BJ (cell line): ENCODE data around the gene NME8. TPM values are rescaled to one million over a fixed set of nuclear protein-coding genes. Genes with fewer than 3 reads are reported as not detected.

Experiments used
- CTCF ChIA-PET: fragments of 350-600 bp; formaldehyde crosslinking; extraction: SDS; loops from one replicate; lab custom pipeline; 2021; ENCODE audit warnings: antibody characterized with exemption, inconsistent platforms; lab: Yijun Ruan, JAX
- POLR2A ChIA-PET: fragments of 300-600 bp; sonication (Branson Sonifier 250); formaldehyde crosslinking; extraction: SDS; loops from one replicate; lab custom pipeline; 2021; ENCODE audit warnings: antibody characterized with exemption; lab: Charles Lee
- DNase-seq: peaks from one replicate; pipeline ENCODE4 v3.0.0-alpha.2; 2011; ENCODE audit warnings: low read depth
- H3K27me3 ChIP-seq: 2 replicates; pipeline ENCODE4 v1.6.0; 2011; ENCODE audit warnings: low read length; ENCODE audit not compliant: control insufficient read depth, insufficient read depth
- H3K36me3 ChIP-seq: 2 replicates; pipeline ENCODE4 v1.5.1; 2011; ENCODE audit warnings: low read length; ENCODE audit not compliant: control insufficient read depth, insufficient read depth
- H3K4me3 ChIP-seq: 2 replicates; pipeline ENCODE4 v1.5.1; 2011; ENCODE audit warnings: low read depth, mild to moderate bottlenecking, control low read depth, low read length
- polyA plus RNA-seq: library from polyadenylated mRNA; depleted of rRNA; stranded (reverse); fragments of >200 nt; gene quantifications from 2 replicates; pipeline ENCODE4 v1.2.3, GENCODE V29; 2011
- TF ChIP-seq, protein P1 (sequence below): IDR thresholded peaks from 2 replicates; pipeline ENCODE4 v1.5.1; 2011; ENCODE audit warnings: low read depth, mild to moderate bottlenecking, control low read depth, inconsistent platforms, low read length, moderate library complexity; ENCODE audit not compliant: insufficient read depth

NME8 gene
- polyA plus RNA-seq, 1 experiment, result not detected

DNA sequence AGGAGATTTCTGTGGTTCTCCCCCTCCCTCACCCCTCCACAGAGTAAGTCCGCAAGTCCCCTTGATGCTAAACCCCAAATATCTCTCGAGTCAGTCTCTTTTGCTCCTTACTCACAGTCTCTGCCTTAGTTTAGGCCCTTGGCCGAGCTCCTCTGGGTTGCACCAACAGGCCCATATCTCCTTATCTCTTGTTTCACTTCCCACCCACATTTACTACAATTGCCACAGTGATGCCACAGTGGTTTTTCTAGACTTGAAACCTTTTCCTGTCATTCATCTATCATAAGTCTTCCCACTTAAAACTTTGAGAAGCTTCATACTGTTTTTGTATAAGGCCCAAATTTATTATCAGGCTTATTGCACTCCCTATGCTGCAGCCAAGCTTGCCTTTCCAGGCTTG, 23.4 kb upstream of the NME8 start:
- H3K4me3 ChIP-seq, result no peak overlapping the region
- DNase-seq, result no peak
- ChIA-PET CTCF (interaction anchor here (1.3 kb wide), 1 partner anchor 8 kb away, joined by 5 read pairs; no protein-coding TSS in a partner anchor), POLR2A (no interaction called here)
- TF ChIP-seq, protein P1, sequence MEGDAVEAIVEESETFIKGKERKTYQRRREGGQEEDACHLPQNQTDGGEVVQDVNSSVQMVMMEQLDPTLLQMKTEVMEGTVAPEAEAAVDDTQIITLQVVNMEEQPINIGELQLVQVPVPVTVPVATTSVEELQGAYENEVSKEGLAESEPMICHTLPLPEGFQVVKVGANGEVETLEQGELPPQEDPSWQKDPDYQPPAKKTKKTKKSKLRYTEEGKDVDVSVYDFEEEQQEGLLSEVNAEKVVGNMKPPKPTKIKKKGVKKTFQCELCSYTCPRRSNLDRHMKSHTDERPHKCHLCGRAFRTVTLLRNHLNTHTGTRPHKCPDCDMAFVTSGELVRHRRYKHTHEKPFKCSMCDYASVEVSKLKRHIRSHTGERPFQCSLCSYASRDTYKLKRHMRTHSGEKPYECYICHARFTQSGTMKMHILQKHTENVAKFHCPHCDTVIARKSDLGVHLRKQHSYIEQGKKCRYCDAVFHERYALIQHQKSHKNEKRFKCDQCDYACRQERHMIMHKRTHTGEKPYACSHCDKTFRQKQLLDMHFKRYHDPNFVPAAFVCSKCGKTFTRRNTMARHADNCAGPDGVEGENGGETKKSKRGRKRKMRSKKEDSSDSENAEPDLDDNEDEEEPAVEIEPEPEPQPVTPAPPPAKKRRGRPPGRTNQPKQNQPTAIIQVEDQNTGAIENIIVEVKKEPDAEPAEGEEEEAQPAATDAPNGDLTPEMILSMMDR, result no peak
- H3K27me3 ChIP-seq, result no peaks in the 10 kb centered on the region
- no peaks in the 10 kb centered on the region for H3K36me3 ChIP-seq

DNA sequence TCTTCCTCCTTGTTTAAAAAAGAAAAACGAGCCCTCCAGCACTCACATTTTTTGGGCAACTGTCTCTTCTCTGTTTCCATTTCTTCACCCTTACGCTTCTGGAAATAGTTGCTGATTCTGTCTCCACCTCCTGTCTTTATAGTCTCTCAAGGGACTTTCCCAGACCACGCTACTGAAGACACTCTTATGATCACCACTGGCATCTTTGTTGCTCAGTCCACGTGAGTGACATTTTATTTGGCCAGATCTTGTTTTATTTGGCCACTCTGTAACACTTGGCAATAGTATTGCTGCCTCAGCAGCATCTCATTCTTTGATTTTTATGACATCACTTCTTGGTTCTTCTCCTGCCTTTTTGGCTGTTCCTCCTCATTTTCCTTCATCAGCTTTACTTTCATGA, 21.6 kb upstream of the NME8 start:
- CTCF ChIA-PET, result no interaction called here
- no peak overlapping the region for H3K4me3 ChIP-seq
- no peaks in the 10 kb centered on the region for H3K27me3 ChIP-seq
- DNase-seq, result no peak
- POLR2A ChIA-PET, result no interaction called here
- TF ChIP-seq, protein P1, result no peak
- H3K36me3 ChIP-seq, result no peaks in the 10 kb centered on the region

DNA sequence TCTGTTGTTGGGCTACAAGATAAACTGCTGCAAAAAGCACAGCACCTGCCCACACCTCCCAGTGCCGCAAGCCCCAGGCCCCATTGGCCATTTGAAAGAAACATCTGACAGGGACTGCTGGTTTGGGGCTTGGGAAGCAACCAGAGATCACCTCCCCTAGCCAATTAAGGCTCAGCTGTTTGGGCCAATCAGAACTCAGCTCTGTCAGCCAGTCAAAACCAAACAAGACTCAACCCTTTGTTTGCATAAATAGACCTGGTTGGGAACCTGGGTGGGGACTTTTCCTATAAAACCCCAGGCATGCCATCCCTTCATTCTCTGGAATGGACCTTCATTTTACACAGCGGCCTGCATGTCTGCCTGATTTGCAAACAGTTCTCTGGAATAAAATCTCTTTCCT, 17.2 kb upstream of the NME8 start:
- H3K36me3 ChIP-seq, result no peaks in the 10 kb centered on the region
- no peak for DNase-seq

DNA sequence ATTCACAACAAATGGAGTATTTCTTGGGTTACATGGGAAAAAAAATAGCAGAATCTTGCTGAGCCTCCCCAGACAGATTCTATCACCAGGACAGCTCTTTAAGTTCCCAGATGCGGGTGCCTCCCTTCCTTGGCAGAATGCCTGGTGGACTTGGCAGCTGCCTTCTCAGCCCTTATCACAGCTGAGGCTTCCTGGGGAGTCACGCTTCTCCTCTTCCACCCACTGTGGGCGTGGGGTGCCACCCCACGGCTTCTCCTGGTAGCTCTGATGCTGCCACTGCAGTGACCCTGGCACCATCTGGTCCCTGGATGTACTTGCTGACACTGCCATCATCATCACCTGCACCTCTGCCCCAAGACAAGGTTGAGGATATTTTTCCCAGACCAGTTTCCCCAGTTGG, 16.2 kb upstream of the NME8 start:
- H3K36me3 ChIP-seq, result no peaks in the 10 kb centered on the region
- H3K27me3 ChIP-seq, result no peaks in the 10 kb centered on the region
- TF ChIP-seq, protein P1, result no peak
- H3K4me3 ChIP-seq, result no peak overlapping the region
- DNase-seq, result no peak
- CTCF ChIA-PET, result interaction anchor here (1.0 to 1.5 kb wide), 3 partner anchors 8 to 865 kb away, joined by 3 to 5 read pairs (median 3); no protein-coding TSS in a partner anchor
- POLR2A ChIA-PET, result no interaction called here

More for the DNA sequence above, 17.2 kb upstream of the NME8 start:
- Histone ChIP-seq H3K4me3 (no peak overlapping the region), H3K27me3 (no peaks in the 10 kb centered on the region)
- TF ChIP-seq, protein P1, result no peak
- POLR2A ChIA-PET, result no interaction called here
- CTCF ChIA-PET, result interaction anchor here (1.0 to 1.3 kb wide), 2 partner anchors 36 to 864 kb away, joined by 3 read pairs; no protein-coding TSS in a partner anchor

DNA sequence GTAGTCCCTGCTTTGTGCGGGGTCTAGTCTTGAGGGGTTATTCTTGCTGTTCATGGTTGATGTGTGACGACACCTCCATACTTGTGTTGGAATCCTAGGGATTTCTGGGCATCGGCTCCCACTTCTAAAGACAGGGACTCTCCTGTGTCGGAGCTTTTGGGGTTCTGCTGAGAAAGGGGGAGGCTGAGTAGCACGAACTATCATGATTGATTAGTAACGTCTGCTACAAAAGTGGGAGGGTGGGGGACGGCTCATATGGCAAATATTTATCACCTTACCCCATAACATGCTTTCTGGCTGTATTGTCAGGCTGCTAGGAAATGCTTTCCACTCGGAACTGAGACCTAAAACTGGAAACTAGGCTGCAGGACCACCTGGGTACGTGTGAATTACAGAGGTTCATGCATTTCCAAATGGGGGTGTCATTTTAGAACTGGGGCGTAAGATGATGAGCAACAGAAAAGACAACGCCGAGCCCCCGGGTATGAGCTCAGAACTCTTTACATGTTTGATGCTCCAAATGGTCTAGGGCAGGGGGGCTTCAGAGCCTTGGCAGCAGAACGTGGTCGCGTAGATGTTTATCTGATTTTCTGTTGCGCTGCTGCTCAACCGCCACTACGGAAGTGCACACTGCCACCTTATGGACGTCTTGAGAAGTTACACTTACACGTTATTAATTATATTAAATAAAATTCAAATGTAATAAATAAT, 15.1 kb upstream of the NME8 start:
- peak overlapping the region; percentile 30 for H3K4me3 ChIP-seq
- ChIA-PET POLR2A (no interaction called here), CTCF (interaction anchor here (0.7 to 2.3 kb wide), 10 partner anchors 9 to 635 kb away, joined by 3 to 13 read pairs (median 3); no protein-coding TSS in a partner anchor)
- TF ChIP-seq, protein P1, result peak; percentile 64
- H3K27me3 ChIP-seq, result no peaks in the 10 kb centered on the region
- no peaks in the 10 kb centered on the region for H3K36me3 ChIP-seq
- no peak for DNase-seq
